ENCODE results near the gene MACROD2.

DNA sequence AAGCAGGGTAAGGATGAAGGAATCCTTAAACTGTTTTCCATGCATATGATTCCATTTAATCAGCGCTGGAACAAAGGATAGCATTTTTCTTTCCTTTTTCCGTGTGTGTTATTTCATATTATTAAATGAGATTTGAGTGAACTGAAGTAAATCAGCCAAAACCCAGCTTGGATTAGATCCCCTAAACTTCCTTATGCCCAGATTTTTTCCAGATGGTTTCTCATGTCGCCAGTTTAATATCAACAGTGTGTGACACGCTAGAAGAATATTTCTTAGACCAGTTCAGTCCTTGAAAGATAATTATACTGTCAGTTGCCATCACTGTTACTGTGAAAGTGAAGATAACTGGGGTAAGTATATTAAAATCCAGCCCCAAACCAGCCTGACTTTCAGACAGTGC lies 1568.5 kb downstream of the MACROD2 start:
- TF ChIP-seq, protein P1, sequence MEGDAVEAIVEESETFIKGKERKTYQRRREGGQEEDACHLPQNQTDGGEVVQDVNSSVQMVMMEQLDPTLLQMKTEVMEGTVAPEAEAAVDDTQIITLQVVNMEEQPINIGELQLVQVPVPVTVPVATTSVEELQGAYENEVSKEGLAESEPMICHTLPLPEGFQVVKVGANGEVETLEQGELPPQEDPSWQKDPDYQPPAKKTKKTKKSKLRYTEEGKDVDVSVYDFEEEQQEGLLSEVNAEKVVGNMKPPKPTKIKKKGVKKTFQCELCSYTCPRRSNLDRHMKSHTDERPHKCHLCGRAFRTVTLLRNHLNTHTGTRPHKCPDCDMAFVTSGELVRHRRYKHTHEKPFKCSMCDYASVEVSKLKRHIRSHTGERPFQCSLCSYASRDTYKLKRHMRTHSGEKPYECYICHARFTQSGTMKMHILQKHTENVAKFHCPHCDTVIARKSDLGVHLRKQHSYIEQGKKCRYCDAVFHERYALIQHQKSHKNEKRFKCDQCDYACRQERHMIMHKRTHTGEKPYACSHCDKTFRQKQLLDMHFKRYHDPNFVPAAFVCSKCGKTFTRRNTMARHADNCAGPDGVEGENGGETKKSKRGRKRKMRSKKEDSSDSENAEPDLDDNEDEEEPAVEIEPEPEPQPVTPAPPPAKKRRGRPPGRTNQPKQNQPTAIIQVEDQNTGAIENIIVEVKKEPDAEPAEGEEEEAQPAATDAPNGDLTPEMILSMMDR (IDR thresholded peaks at IDR 0.05) = no peak
- no peak for TF ChIP-seq POLR2A (IDR thresholded peaks at IDR 0.05)
